Trophoblast cell (in vitro differentiated cells and primary cell): ENCODE results near the gene GAS2L3.

Experiments used
- DNase-seq, 2 donors: peaks; one replicate each; pipeline ENCODE4 v3.0.0-alpha.2; 2016
- H2AFZ ChIP-seq: 2 replicates; pipeline ENCODE4 v1.6.1; 2013; ENCODE audit warnings: low read length, moderate library complexity, mild to moderate bottlenecking; ENCODE audit not compliant: insufficient read depth, poor library complexity
- H2AK5ac ChIP-seq: 2 replicates; pipeline ENCODE4 v1.6.1; 2013; ENCODE audit warnings: mild to moderate bottlenecking, low read length
- H2BK120ac ChIP-seq: 2 replicates; pipeline ENCODE4 v1.6.1; 2013; ENCODE audit warnings: low read length, mild to moderate bottlenecking, moderate library complexity; ENCODE audit not compliant: insufficient read depth, poor library complexity
- H2BK12ac ChIP-seq: 2 replicates; pipeline ENCODE4 v1.6.1; 2013; ENCODE audit warnings: mild to moderate bottlenecking, low read length, moderate library complexity
- H2BK5ac ChIP-seq: 2 replicates; pipeline ENCODE4 v1.6.1; 2013; ENCODE audit warnings: low read length, low read depth, moderate library complexity, mild to moderate bottlenecking; ENCODE audit not compliant: poor library complexity
- H3K14ac ChIP-seq: 2 replicates; pipeline ENCODE4 v1.6.1; 2013; ENCODE audit warnings: mild to moderate bottlenecking, low read length
- H3K18ac ChIP-seq: 2 replicates; pipeline ENCODE4 v1.6.1; 2013; ENCODE audit warnings: mild to moderate bottlenecking, low read length
- H3K23ac ChIP-seq: 2 replicates; pipeline ENCODE4 v1.6.1; 2013; ENCODE audit warnings: low read length
- H3K27ac ChIP-seq: 2 replicates; pipeline ENCODE4 v1.5.1; 2013; ENCODE audit warnings: low read depth, mild to moderate bottlenecking, inconsistent platforms, low read length, moderate library complexity
- H3K27me3 ChIP-seq: 2 replicates; pipeline ENCODE4 v1.6.1; 2013; ENCODE audit warnings: inconsistent platforms, mild to moderate bottlenecking, low read length, moderate library complexity; ENCODE audit not compliant: insufficient read depth
- H3K36me3 ChIP-seq, 2 experiments: 1 replicate in 1 of 2; 2 replicates in 1 of 2; pipeline ENCODE4 v1.6.1; 2013; ENCODE audit warnings: low read length in 2 of 2, mild to moderate bottlenecking in 2 of 2, moderate library complexity in 1 of 2; ENCODE audit not compliant: insufficient read depth in 2 of 2, control insufficient read depth in 1 of 2
- H3K4ac ChIP-seq: 2 replicates; pipeline ENCODE4 v1.6.1; 2013; ENCODE audit warnings: low read depth, mild to moderate bottlenecking, low read length, moderate library complexity
- H3K4me1 ChIP-seq, 2 experiments: 1 replicate in 1 of 2; 2 replicates in 1 of 2; pipeline ENCODE4 v1.6.1; 2013; ENCODE audit warnings: low read length in 2 of 2, mild to moderate bottlenecking in 2 of 2, moderate library complexity in 1 of 2; ENCODE audit not compliant: insufficient read depth in 2 of 2, control insufficient read depth in 1 of 2
- H3K4me2 ChIP-seq: 2 replicates; pipeline ENCODE4 v1.6.1; 2013; ENCODE audit warnings: inconsistent platforms, mild to moderate bottlenecking, low read length, moderate library complexity
- H3K4me3 ChIP-seq: 2 replicates; pipeline ENCODE4 v1.5.1; 2013; ENCODE audit warnings: mild to moderate bottlenecking, low read depth, low read length, inconsistent platforms
- H3K79me1 ChIP-seq: one replicate; pipeline ENCODE4 v1.6.1; 2013; ENCODE audit warnings: low read length
- H3K79me2 ChIP-seq: 2 replicates; pipeline ENCODE4 v1.6.1; 2013; ENCODE audit warnings: low read length, mild to moderate bottlenecking; ENCODE audit not compliant: control insufficient read depth, insufficient read depth, poor library complexity
- H3K9ac ChIP-seq: 2 replicates; pipeline ENCODE4 v1.6.1; 2013; ENCODE audit warnings: mild to moderate bottlenecking, low read length
- H3K9me3 ChIP-seq: 2 replicates; pipeline ENCODE4 v1.6.1; 2013; ENCODE audit warnings: low read depth, mild to moderate bottlenecking, control low read depth, inconsistent platforms, low read length; ENCODE audit not compliant: insufficient read depth
- H4K12ac ChIP-seq: 2 replicates; pipeline ENCODE4 v1.6.1; 2013; ENCODE audit warnings: low read depth, mild to moderate bottlenecking, low read length, moderate library complexity
- H4K8ac ChIP-seq: 2 replicates; pipeline ENCODE4 v1.6.1; 2013; ENCODE audit warnings: low read depth, mild to moderate bottlenecking, low read length, moderate library complexity
- H4K91ac ChIP-seq: one replicate; pipeline ENCODE4 v1.6.1; 2013; ENCODE audit warnings: low read depth, mild to moderate bottlenecking, low read length, moderate library complexity
- WGBS: extraction: QIAGEN DNeasy Blood & Tissue Kit; methylation state at CpG from one replicate; pipeline ENCODE4 v1.1.7; 2013; ENCODE audit warnings: missing lambda C conversion rate; ENCODE audit not compliant: insufficient read length, insufficient coverage; ENCODE audit errors: extremely low coverage; 5-methylcytosine and 5-hydroxymethylcytosine counted together

Gene GAS2L3

GRCh38 chr12:100574187-100575074, 947 bp downstream of the GAS2L3 start:
- no peak overlapping the region for H3K23ac ChIP-seq
- H4K12ac ChIP-seq: no peak overlapping the region
- peaks cover 6% of the 10 kb centered on the region for H3K79me1 ChIP-seq
- H2AFZ ChIP-seq: peak overlapping the region; percentile 95
- H4K8ac ChIP-seq: peak overlapping the region; percentile 39
- H2AK5ac ChIP-seq: no peak overlapping the region
- peak overlapping the region; percentile 94 for H3K4me2 ChIP-seq
- H2BK5ac ChIP-seq: no peak overlapping the region
- peak overlapping the region; percentile 45 for H3K14ac ChIP-seq
- H3K79me2 ChIP-seq: peaks cover 2% of the 10 kb centered on the region
- H3K4me1 ChIP-seq: peaks cover 5 to 7% of the 10 kb centered on the region in 2 experiments
- H3K27me3 ChIP-seq: no peaks in the 10 kb centered on the region
- H3K4ac ChIP-seq: peak overlapping the region; percentile 69
- WGBS: no CpG with 5 or more reads among the region's 15 CpGs
- no peak overlapping the region for H3K18ac ChIP-seq
- no peak overlapping the region for H3K27ac ChIP-seq
- H3K36me3 ChIP-seq: peaks cover 2% of the 10 kb centered on the region in 2 experiments
- DNase-seq: peak in 1 of 2 donors; percentile 20
- H3K9me3 ChIP-seq: no peaks in the 10 kb centered on the region
- no peak overlapping the region for H2BK120ac ChIP-seq
- H4K91ac ChIP-seq: no peak overlapping the region
- peak overlapping the region; percentile 83 for H3K4me3 ChIP-seq
- no peak overlapping the region for H3K9ac ChIP-seq
- H2BK12ac ChIP-seq: no peak overlapping the region

- Histone ChIP-seq H3K9ac (no peak overlapping the region), H3K27ac (no peak overlapping the region), H4K91ac (no peak overlapping the region), H2AK5ac (no peak overlapping the region), H3K4ac (no peak overlapping the region), H3K9me3 (no peaks in the 10 kb centered on the region), H3K4me2 (no peak overlapping the region), H3K36me3 (peaks cover 2% of the 10 kb centered on the region in 2 experiments), H2BK12ac (no peak overlapping the region), H3K79me2 (peaks cover 2% of the 10 kb centered on the region), H3K79me1 (peaks cover 6% of the 10 kb centered on the region), H2BK120ac (no peak overlapping the region), H3K27me3 (no peaks in the 10 kb centered on the region), H2AFZ (no peak overlapping the region), H2BK5ac (no peak overlapping the region), H3K18ac (no peak overlapping the region), H3K14ac (no peak overlapping the region), H3K23ac (no peak overlapping the region), H4K12ac (no peak overlapping the region), H4K8ac (no peak overlapping the region), H3K4me3 (no peak overlapping the region), H3K4me1 (peaks cover 5 to 7% of the 10 kb centered on the region in 2 experiments)
- DNase-seq: peak; percentile 37 to 60
- WGBS: no CpG with 5 or more reads among the region's 3 CpGs
Observed at GRCh38 chr12:100576331-100577036, 3.0 kb downstream of the GAS2L3 start.

GRCh38 chr12:100578923-100579322, 5.4 kb downstream of the GAS2L3 start:
- H2BK5ac ChIP-seq: no peak overlapping the region
- H3K27ac ChIP-seq: no peak overlapping the region
- no peaks in the 10 kb centered on the region for H3K27me3 ChIP-seq
- no CpG with 5 or more reads among the region's 5 CpGs for WGBS
- H3K4ac ChIP-seq: no peak overlapping the region
- no peak overlapping the region for H4K91ac ChIP-seq
- H3K4me2 ChIP-seq: no peak overlapping the region
- no peak overlapping the region for H4K8ac ChIP-seq
- no peak overlapping the region for H3K14ac ChIP-seq
- H3K18ac ChIP-seq: no peak overlapping the region
- no peak overlapping the region for H3K4me3 ChIP-seq
- no peak overlapping the region for H3K9ac ChIP-seq
- H3K79me1 ChIP-seq: no peaks in the 10 kb centered on the region
- H3K4me1 ChIP-seq: peaks cover 3 to 4% of the 10 kb centered on the region in 2 experiments
- H4K12ac ChIP-seq: no peak overlapping the region
- H3K23ac ChIP-seq: no peak overlapping the region
- peaks cover 2% of the 10 kb centered on the region in 2 experiments for H3K36me3 ChIP-seq
- H3K9me3 ChIP-seq: peaks cover 2% of the 10 kb centered on the region
- no peak overlapping the region for H2AK5ac ChIP-seq
- no peak overlapping the region for H2AFZ ChIP-seq
- H3K79me2 ChIP-seq: no peaks in the 10 kb centered on the region
- no peak overlapping the region for H2BK120ac ChIP-seq
- no peak overlapping the region for H2BK12ac ChIP-seq
- DNase-seq: no peak

GRCh38 chr12:100579844-100580243, 6.4 kb downstream of the GAS2L3 start:
- no peaks in the 10 kb centered on the region for H3K79me1 ChIP-seq

More at GRCh38 chr12:100579844-100580243, 6.4 kb downstream of the GAS2L3 start:
- Histone ChIP-seq H4K12ac (no peak overlapping the region), H4K91ac (no peak overlapping the region), H3K27ac (no peak overlapping the region), H3K27me3 (no peaks in the 10 kb centered on the region), H3K4me1 (no peaks in the 10 kb centered on the region), H4K8ac (no peak overlapping the region), H2BK120ac (no peak overlapping the region), H3K4me2 (no peak overlapping the region), H3K9ac (no peak overlapping the region), H2BK5ac (no peak overlapping the region), H2AK5ac (no peak overlapping the region), H3K4me3 (no peak overlapping the region), H2BK12ac (no peak overlapping the region), H3K9me3 (peaks cover 2% of the 10 kb centered on the region), H3K23ac (no peak overlapping the region), H3K79me2 (no peaks in the 10 kb centered on the region), H2AFZ (no peak overlapping the region), H3K36me3 (peaks cover 2% of the 10 kb centered on the region in 2 experiments), H3K18ac (no peak overlapping the region), H3K14ac (no peak overlapping the region), H3K4ac (no peak overlapping the region)
- no peak for DNase-seq
- no CpG with 5 or more reads among the region's 2 CpGs for WGBS
